Breast epithelium (tissue), 4 donors: Measurements from ENCODE around the gene PTPN11. TPM values are rescaled to one million over a fixed set of nuclear protein-coding genes. Genes with fewer than 3 reads are reported as not detected.

Source experiments
- DNase-seq, 2 donors: peaks; one replicate each; pipeline ENCODE4 v3.0.0-alpha.2; 2019; ENCODE audit warnings: low spot score in 2 of 2
- H3K27ac ChIP-seq, 2 donors: fragments of 200-600 bp; sonication (generic) in 1 of 2; one replicate each; pipeline ENCODE4 v1.5.1; 2016 to 2019; ENCODE audit warnings: mild to moderate bottlenecking in 1 of 2
- H3K27me3 ChIP-seq, 2 donors: fragments of 200-600 bp; sonication (generic) in 1 of 2; one replicate each; pipeline versions ENCODE4 v1.5.1 to v1.6.0; 2017 to 2019; ENCODE audit warnings: control low read depth in 1 of 2, mild to moderate bottlenecking in 1 of 2
- H3K36me3 ChIP-seq: fragments of 200-600 bp; one replicate; pipeline ENCODE4 v1.5.1; 2019
- H3K4me1 ChIP-seq, 2 donors: fragments of 200-600 bp; sonication (generic); one replicate each; pipeline ENCODE4 v1.5.1; 2016 to 2019; ENCODE audit warnings: control low read depth in 1 of 2
- H3K4me3 ChIP-seq, 3 donors: fragments of 200-600 bp; sonication (generic); 1 replicate in 2 of 3; 2 replicates in 1 of 3; pipeline ENCODE4 v1.5.1; 2016 to 2019; ENCODE audit warnings: mild to moderate bottlenecking in 3 of 3, moderate library complexity in 2 of 3
- H3K9me3 ChIP-seq, 2 donors: fragments of 200-600 bp; sonication (generic) in 1 of 2; one replicate each; pipeline ENCODE4 v1.5.1; 2016 to 2019; ENCODE audit warnings: control low read depth in 1 of 2
- POLR2A ChIP-seq: fragments of 450-650 bp; IDR thresholded peaks from one replicate; pipeline ENCODE4 v1.6.1; 2016; ENCODE audit warnings: antibody characterized with exemption, mild to moderate bottlenecking, moderate library complexity
- POLR2AphosphoS5 ChIP-seq, 3 donors: sonication (generic); formaldehyde crosslinking; IDR thresholded peaks; one replicate each; pipeline ENCODE4 v1.6.1; 2017; ENCODE audit warnings: antibody characterized with exemption in 3 of 3
- intact Hi-C: fragments of 100-400 bp; cut with DNase I; formaldehyde crosslinking; loops from one replicate; pipeline ENCODE4 v1.15.1; 2023; ENCODE audit warnings: low total_unique reads
- total RNA-seq, 3 donors: library from RNA; depleted of rRNA; stranded (reverse); fragments of >200 nt; gene quantifications; one replicate each; pipeline ENCODE4 v1.1.0, GENCODE V29; 2016
- TF ChIP-seq, protein P1 (sequence below), 3 donors: fragments of 450-650 bp; IDR thresholded peaks; one replicate each; pipeline ENCODE4 v1.5.1; 2016 to 2017; ENCODE audit warnings: antibody characterized with exemption in 3 of 3, mild to moderate bottlenecking in 3 of 3, moderate library complexity in 3 of 3

Gene PTPN11
- total RNA-seq, 3 donors from 2014 or later: 73.8 to 288 (median 91.4) TPM

DNA sequence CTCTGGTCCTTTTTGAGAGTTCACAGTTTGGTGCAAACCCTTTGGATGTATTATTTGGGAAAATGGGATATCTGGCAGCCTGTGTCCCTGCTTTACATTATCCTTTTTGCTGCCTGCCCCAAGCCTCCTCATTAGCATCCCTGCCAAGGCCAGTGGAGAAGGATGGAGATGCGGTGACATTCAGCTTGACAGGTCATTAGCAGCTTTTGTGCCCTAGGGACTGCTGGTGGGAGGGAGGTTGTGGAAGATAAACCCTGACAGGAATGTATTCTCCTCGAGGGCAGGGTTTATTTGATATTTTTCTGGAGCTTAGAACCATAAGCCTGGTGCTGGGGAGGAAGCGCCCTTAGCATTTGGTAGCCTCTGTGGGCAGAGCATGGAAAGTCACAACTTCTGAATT, 49.3 kb downstream of the PTPN11 start:
- intact Hi-C loops: no loop called here

DNA sequence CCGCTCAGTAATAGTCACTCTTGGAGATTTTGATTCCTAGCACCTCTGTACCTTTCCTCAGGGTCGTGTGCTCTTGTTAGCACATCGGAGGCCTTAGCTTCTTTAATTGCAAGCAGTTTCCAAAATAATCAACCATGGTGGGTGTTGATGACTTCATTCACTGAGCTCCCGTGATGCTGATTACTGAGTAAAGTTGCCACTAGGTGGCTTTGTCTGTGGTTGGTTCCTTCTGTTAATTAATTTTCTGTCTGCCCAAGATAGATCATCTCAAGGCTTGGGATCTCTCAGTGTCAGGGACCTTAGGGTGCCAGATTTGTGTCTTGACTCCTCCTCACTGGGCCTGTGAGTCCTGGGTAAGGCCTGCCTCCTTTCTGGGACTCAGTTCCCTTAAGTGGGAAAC, 54.3 kb downstream of the PTPN11 start:
- Histone ChIP-seq H3K4me1 (no peaks in the 10 kb centered on the region), H3K27me3 (no peaks in the 10 kb centered on the region), H3K9me3 (no peaks in the 10 kb centered on the region), H3K4me3 (no peak overlapping the region), H3K27ac (no peak overlapping the region), H3K36me3 (peaks cover 7% of the 10 kb centered on the region)
- TF ChIP-seq, protein P1, sequence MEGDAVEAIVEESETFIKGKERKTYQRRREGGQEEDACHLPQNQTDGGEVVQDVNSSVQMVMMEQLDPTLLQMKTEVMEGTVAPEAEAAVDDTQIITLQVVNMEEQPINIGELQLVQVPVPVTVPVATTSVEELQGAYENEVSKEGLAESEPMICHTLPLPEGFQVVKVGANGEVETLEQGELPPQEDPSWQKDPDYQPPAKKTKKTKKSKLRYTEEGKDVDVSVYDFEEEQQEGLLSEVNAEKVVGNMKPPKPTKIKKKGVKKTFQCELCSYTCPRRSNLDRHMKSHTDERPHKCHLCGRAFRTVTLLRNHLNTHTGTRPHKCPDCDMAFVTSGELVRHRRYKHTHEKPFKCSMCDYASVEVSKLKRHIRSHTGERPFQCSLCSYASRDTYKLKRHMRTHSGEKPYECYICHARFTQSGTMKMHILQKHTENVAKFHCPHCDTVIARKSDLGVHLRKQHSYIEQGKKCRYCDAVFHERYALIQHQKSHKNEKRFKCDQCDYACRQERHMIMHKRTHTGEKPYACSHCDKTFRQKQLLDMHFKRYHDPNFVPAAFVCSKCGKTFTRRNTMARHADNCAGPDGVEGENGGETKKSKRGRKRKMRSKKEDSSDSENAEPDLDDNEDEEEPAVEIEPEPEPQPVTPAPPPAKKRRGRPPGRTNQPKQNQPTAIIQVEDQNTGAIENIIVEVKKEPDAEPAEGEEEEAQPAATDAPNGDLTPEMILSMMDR (IDR thresholded peaks at IDR 0.05): no peak
- no peak for TF ChIP-seq POLR2AphosphoS5 (IDR thresholded peaks at IDR 0.05)
- TF ChIP-seq POLR2A: no peak
- no peak for DNase-seq
- intact Hi-C loops: no loop called here

More for the DNA sequence above, 49.3 kb downstream of the PTPN11 start:
- Histone ChIP-seq H3K27ac (no peak overlapping the region), H3K9me3 (no peaks in the 10 kb centered on the region), H3K4me1 (no peaks in the 10 kb centered on the region), H3K4me3 (no peak overlapping the region), H3K36me3 (no peaks in the 10 kb centered on the region), H3K27me3 (no peaks in the 10 kb centered on the region)
- no peak for DNase-seq
- TF ChIP-seq POLR2AphosphoS5 (IDR thresholded peaks at IDR 0.05): no peak
- TF ChIP-seq, protein P1 (IDR thresholded peaks at IDR 0.05): no peak
- TF ChIP-seq POLR2A: no peak

GRCh38 chr12:112479413-112479812, 60.7 kb downstream of the PTPN11 start:
- Histone ChIP-seq H3K4me3 (no peak overlapping the region), H3K36me3 (peaks cover 7% of the 10 kb centered on the region), H3K4me1 (no peaks in the 10 kb centered on the region), H3K27me3 (no peaks in the 10 kb centered on the region), H3K9me3 (no peaks in the 10 kb centered on the region), H3K27ac (no peak overlapping the region)
- DNase-seq: no peak
- TF ChIP-seq, protein P1 (IDR thresholded peaks at IDR 0.05): no peak
- TF ChIP-seq POLR2AphosphoS5 (IDR thresholded peaks at IDR 0.05): no peak
- no peak for TF ChIP-seq POLR2A
- intact Hi-C loops: no loop called here

GRCh38 chr12:112480931-112481330, 62.2 kb downstream of the PTPN11 start:
- no peaks in the 10 kb centered on the region for H3K9me3 ChIP-seq
- no peak overlapping the region for H3K27ac ChIP-seq
- intact Hi-C loops: no loop called here
- H3K36me3 ChIP-seq: no peaks in the 10 kb centered on the region
- no peak for DNase-seq
- TF ChIP-seq POLR2A (no peak), POLR2AphosphoS5 (IDR thresholded peaks at IDR 0.05) (no peak)
- TF ChIP-seq, protein P1 (IDR thresholded peaks at IDR 0.05): no peak
- no peaks in the 10 kb centered on the region for H3K27me3 ChIP-seq
- no peaks in the 10 kb centered on the region for H3K4me1 ChIP-seq
- H3K4me3 ChIP-seq: no peak overlapping the region

DNA sequence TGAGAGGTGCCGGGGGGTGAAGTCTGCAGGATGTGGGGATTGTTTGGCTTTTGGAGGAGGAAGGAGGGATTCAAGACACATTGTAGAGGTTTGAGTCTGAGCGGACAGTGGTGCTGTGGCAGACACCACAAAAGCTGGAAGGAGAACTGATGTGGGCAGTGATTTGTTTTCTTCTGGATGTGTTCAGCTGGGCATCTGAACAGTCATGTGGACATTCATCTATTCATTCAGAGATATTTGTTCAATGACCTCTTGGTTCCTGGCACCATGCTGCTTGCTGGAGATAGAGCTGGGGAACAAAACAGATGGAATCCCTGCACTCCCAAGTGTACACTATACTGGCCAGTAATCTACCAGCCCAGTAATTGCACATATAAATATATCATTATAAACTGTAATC, 64.0 kb downstream of the PTPN11 start:
- Histone ChIP-seq H3K9me3 (no peaks in the 10 kb centered on the region), H3K4me1 (no peaks in the 10 kb centered on the region), H3K4me3 (no peak overlapping the region), H3K27me3 (no peaks in the 10 kb centered on the region), H3K27ac (no peak overlapping the region), H3K36me3 (no peaks in the 10 kb centered on the region)
- DNase-seq: no peak
- TF ChIP-seq POLR2AphosphoS5 (IDR thresholded peaks at IDR 0.05) (no peak), POLR2A (no peak)
- TF ChIP-seq, protein P1 (IDR thresholded peaks at IDR 0.05): no peak
- intact Hi-C loops: no loop called here
